ENCODE results near the gene FAM13A. TPM values are rescaled to one million over a fixed set of nuclear protein-coding genes. Genes with fewer than 3 reads are reported as not detected.

FAM13A gene
- total and polyA plus RNA-seq, 8 donors, result 6.0 to 132 (median 45.7) TPM

GRCh38 chr4:88788895-88789294 lies 268.1 kb downstream of the FAM13A start:
- Histone ChIP-seq H3K27ac (no peak overlapping the region), H3K36me3 (peaks cover 7 to 57% (median 56%) of the 10 kb centered on the region in 4 donors), H3K4me1 (peaks cover 0 to 20% (median 4%) of the 10 kb centered on the region in 4 donors), H3K9me3 (no peaks in the 10 kb centered on the region), H3K4me3 (no peak overlapping the region), H3K27me3 (no peaks in the 10 kb centered on the region)
- intact Hi-C loops (cut with DNase I; ENCODE audit: low total_unique reads), result no loop called here
- no peak for DNase-seq
- no peak for TF ChIP-seq CTCF (IDR thresholded peaks at IDR 0.05)
- no peak for TF ChIP-seq POLR2A (IDR thresholded peaks at IDR 0.05)
- TF ChIP-seq EP300 (IDR thresholded peaks at IDR 0.05), result no peak
- no peak for TF ChIP-seq POLR2AphosphoS5 (IDR thresholded peaks at IDR 0.05)

GRCh38 chr4:88788424-88788823 lies 268.6 kb downstream of the FAM13A start:
- Histone ChIP-seq H3K36me3 (peaks cover 7 to 61% (median 61%) of the 10 kb centered on the region in 4 donors), H3K27ac (no peak overlapping the region), H3K9me3 (no peaks in the 10 kb centered on the region), H3K4me1 (peaks cover 0 to 18% (median 4%) of the 10 kb centered on the region in 4 donors), H3K4me3 (no peak overlapping the region), H3K27me3 (no peaks in the 10 kb centered on the region)
- TF ChIP-seq POLR2A (IDR thresholded peaks at IDR 0.05) (no peak), EP300 (IDR thresholded peaks at IDR 0.05) (no peak), CTCF (IDR thresholded peaks at IDR 0.05) (no peak), POLR2AphosphoS5 (IDR thresholded peaks at IDR 0.05) (no peak)
- intact Hi-C loops (cut with DNase I; ENCODE audit: low total_unique reads), result no loop called here
- DNase-seq, result no peak
- 86 to 99% (median 94%) methylated on average over 1 of the region's 1 CpG for WGBS, 5 donors

- intact Hi-C loops (cut with DNase I; ENCODE audit: low total_unique reads), result no loop called here
- Histone ChIP-seq H3K27me3 (no peaks in the 10 kb centered on the region), H3K36me3 (peaks cover 7 to 75% (median 74%) of the 10 kb centered on the region in 4 donors), H3K4me1 (no peaks in the 10 kb centered on the region), H3K4me3 (no peak overlapping the region), H3K27ac (no peak overlapping the region), H3K9me3 (no peaks in the 10 kb centered on the region)
- no peak for DNase-seq
- TF ChIP-seq EP300 (IDR thresholded peaks at IDR 0.05) (no peak), POLR2AphosphoS5 (IDR thresholded peaks at IDR 0.05) (no peak), CTCF (IDR thresholded peaks at IDR 0.05) (no peak), POLR2A (IDR thresholded peaks at IDR 0.05) (no peak)
- WGBS, 5 donors, result 80 to 90% (median 90%) methylated on average over 1 of the region's 1 CpG
Observed at GRCh38 chr4:88786011-88786410, 271.0 kb downstream of the FAM13A start.

- Histone ChIP-seq H3K4me3 (no peak overlapping the region), H3K27me3 (no peaks in the 10 kb centered on the region), H3K9me3 (no peaks in the 10 kb centered on the region), H3K4me1 (peaks cover 0 to 4% (median 0%) of the 10 kb centered on the region in 4 donors), H3K27ac (no peak overlapping the region), H3K36me3 (peaks cover 0 to 85% (median 74%) of the 10 kb centered on the region in 4 donors)
- TF ChIP-seq EP300 (IDR thresholded peaks at IDR 0.05) (no peak), POLR2AphosphoS5 (IDR thresholded peaks at IDR 0.05) (no peak), POLR2A (IDR thresholded peaks at IDR 0.05) (no peak), CTCF (IDR thresholded peaks at IDR 0.05) (no peak)
- WGBS, 5 donors, result 89 to 100% (median 94%) methylated on average over 1 of the region's 1 CpG
- DNase-seq, result no peak
- intact Hi-C loops (cut with DNase I; ENCODE audit: low total_unique reads), result no loop called here
Observed at GRCh38 chr4:88780389-88780788, 276.6 kb downstream of the FAM13A start.
